Esophagus muscularis mucosa (tissue), 4 donors: Measurements from ENCODE around the gene RHO. TPM values are rescaled to one million over a fixed set of nuclear protein-coding genes. Genes with fewer than 3 reads are reported as not detected.

ENCODE experiments used
- DNase-seq: peaks from one replicate; pipeline ENCODE4 v3.0.0-alpha.2; 2017; ENCODE audit errors: extremely low spot score
- H3K27ac ChIP-seq, 4 donors: fragments of 200-600 bp; sonication (generic); replicated peaks in 1 of 4; 1 replicate in 3 of 4; 2 replicates in 1 of 4; pipeline ENCODE4 v1.5.1; 2016 to 2019; ENCODE audit warnings: mild to moderate bottlenecking in 1 of 4
- H3K27me3 ChIP-seq, 4 donors: fragments of 200-600 bp; sonication (generic); one replicate each; pipeline versions ENCODE4 v1.5.1 to v1.6.0; 2016 to 2019
- H3K36me3 ChIP-seq, 4 donors: fragments of 200-600 bp; sonication (generic); one replicate each; pipeline ENCODE4 v1.5.1; 2016 to 2019
- H3K4me1 ChIP-seq, 4 donors: fragments of 200-600 bp; sonication (generic); one replicate each; pipeline ENCODE4 v1.5.1; 2016 to 2019
- H3K4me3 ChIP-seq, 4 donors: fragments of 200-600 bp; sonication (generic); 1 replicate in 2 of 4; 2 replicates in 2 of 4; pipeline ENCODE4 v1.5.1; 2016 to 2019; ENCODE audit warnings: mild to moderate bottlenecking in 4 of 4, moderate library complexity in 1 of 4
- H3K9me3 ChIP-seq, 4 donors: fragments of 200-600 bp; sonication (generic); 1 replicate in 3 of 4; 2 replicates in 1 of 4; pipeline ENCODE4 v1.5.1; 2016 to 2019
- EP300 ChIP-seq: sonication (generic); formaldehyde crosslinking; IDR thresholded peaks from one replicate; pipeline ENCODE4 v1.6.1; 2017; ENCODE audit warnings: antibody characterized with exemption
- POLR2A ChIP-seq: fragments of 450-650 bp; IDR thresholded peaks from one replicate; pipeline ENCODE4 v1.6.1; 2017; ENCODE audit warnings: antibody characterized with exemption, moderate library complexity, mild to moderate bottlenecking, low read depth
- POLR2AphosphoS5 ChIP-seq, 2 donors: sonication (generic); formaldehyde crosslinking; IDR thresholded peaks; one replicate each; pipeline ENCODE4 v1.6.1; 2017; ENCODE audit warnings: antibody characterized with exemption in 2 of 2
- WGBS: methylation state at CpG from one replicate; pipeline ENCODE4 v1.1.5; 2018; 5-methylcytosine and 5-hydroxymethylcytosine counted together
- intact Hi-C: fragments of 100-400 bp; cut with DNase I; formaldehyde crosslinking; loops from one replicate; pipeline ENCODE4 v1.15.1; 2023
- total RNA-seq, 4 donors: library from RNA; depleted of rRNA; stranded (reverse); fragments of >200 nt; gene quantifications; one replicate each; pipeline versions ENCODE4 v1.1.0 to v1.2.1, GENCODE V29; 2016
- TF ChIP-seq, protein P1 (sequence below), 3 experiments: fragments of 200-600 bp in 2 of 3; fragments of 450-650 bp in 1 of 3; sonication (generic) in 2 of 3; IDR thresholded peaks; one replicate each; pipeline ENCODE4 v1.5.1; 2017 to 2019; ENCODE audit warnings: antibody characterized with exemption in 3 of 3, mild to moderate bottlenecking in 2 of 3, moderate library complexity in 1 of 3

The RHO gene
- total RNA-seq, 4 donors from 2014 or later: not detected

DNA sequence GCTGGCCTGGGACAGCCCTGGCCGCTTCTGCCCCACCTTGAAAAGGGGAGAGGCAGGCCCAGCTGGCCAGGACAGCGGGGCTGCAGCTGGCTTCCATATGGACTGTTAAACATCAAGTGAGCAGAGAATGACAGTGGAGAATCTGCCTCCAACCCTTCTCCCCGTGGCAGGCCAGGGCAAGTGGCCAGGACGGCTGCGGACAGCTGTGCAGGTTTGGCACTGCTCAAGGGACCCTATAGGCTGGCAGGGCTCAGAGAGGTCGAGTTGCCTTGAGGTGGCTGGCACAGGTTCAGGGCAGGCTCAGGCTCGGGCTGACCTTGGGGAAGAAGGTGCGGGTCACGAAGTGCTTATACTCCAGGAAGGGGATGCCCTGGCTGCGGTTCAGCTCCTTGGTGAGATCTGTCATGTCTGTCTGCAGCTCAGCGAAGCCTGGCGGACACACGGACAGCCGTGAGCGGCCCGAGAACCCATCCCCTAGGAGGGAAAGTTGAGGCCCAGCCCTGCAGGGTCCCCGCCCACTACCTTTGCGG lies 38.8 kb downstream of the RHO start:
- H3K36me3 ChIP-seq: peaks cover 14 to 98% (median 72%) of the 10 kb centered on the region in 4 donors
- H3K4me3 ChIP-seq: no peak overlapping the region
- peaks cover 26 to 47% (median 40%) of the 10 kb centered on the region in 4 donors for H3K4me1 ChIP-seq
- intact Hi-C loops: no loop called here
- no peaks in the 10 kb centered on the region for H3K9me3 ChIP-seq
- WGBS: 55% methylated on average over 8 of the region's 18 CpGs
- no peak for TF ChIP-seq POLR2AphosphoS5 (IDR thresholded peaks at IDR 0.05)
- no peak for TF ChIP-seq EP300
- TF ChIP-seq, protein P1, sequence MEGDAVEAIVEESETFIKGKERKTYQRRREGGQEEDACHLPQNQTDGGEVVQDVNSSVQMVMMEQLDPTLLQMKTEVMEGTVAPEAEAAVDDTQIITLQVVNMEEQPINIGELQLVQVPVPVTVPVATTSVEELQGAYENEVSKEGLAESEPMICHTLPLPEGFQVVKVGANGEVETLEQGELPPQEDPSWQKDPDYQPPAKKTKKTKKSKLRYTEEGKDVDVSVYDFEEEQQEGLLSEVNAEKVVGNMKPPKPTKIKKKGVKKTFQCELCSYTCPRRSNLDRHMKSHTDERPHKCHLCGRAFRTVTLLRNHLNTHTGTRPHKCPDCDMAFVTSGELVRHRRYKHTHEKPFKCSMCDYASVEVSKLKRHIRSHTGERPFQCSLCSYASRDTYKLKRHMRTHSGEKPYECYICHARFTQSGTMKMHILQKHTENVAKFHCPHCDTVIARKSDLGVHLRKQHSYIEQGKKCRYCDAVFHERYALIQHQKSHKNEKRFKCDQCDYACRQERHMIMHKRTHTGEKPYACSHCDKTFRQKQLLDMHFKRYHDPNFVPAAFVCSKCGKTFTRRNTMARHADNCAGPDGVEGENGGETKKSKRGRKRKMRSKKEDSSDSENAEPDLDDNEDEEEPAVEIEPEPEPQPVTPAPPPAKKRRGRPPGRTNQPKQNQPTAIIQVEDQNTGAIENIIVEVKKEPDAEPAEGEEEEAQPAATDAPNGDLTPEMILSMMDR (IDR thresholded peaks at IDR 0.05): no peak
- no peak for TF ChIP-seq POLR2A
- no peaks in the 10 kb centered on the region for H3K27me3 ChIP-seq
- DNase-seq: no peak
- H3K27ac ChIP-seq: peak overlapping the region in 1 of 4 donors; percentile 39

DNA sequence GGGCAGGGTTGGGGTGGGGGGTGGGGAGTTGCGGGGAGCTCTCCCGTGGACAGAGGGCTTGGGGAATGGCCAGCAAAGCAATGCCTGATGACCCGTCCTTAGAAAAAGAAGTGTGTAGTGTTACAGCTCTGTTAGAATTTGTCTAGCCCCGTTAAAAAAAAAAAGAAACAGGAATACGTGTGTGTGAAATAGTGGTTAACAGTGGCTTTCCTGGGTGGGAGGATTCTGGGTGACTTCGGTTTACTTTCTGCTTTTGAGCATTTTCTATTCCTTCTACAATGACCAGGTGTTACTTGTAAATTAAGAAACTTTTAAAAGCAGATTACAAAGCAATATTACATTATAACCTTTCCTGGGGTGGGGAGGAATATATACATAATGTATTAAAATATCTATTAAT lies 39.5 kb downstream of the RHO start:
- Histone ChIP-seq H3K9me3 (no peaks in the 10 kb centered on the region), H3K36me3 (peaks cover 14 to 98% (median 72%) of the 10 kb centered on the region in 4 donors), H3K27ac (peak overlapping the region in 1 of 4 donors; percentile 39), H3K4me1 (peaks cover 23 to 45% (median 38%) of the 10 kb centered on the region in 4 donors), H3K4me3 (no peak overlapping the region), H3K27me3 (no peaks in the 10 kb centered on the region)
- 64% methylated on average over 6 of the region's 6 CpGs for WGBS
- intact Hi-C loops: no loop called here
- no peak for DNase-seq
- TF ChIP-seq, protein P1 (IDR thresholded peaks at IDR 0.05): no peak
- no peak for TF ChIP-seq POLR2AphosphoS5 (IDR thresholded peaks at IDR 0.05)
- no peak for TF ChIP-seq EP300
- TF ChIP-seq POLR2A: no peak

GRCh38 chr3:129569856-129570255 lies 41.4 kb downstream of the RHO start:
- no peaks in the 10 kb centered on the region for H3K9me3 ChIP-seq
- H3K27me3 ChIP-seq: no peaks in the 10 kb centered on the region
- no peak overlapping the region for H3K4me3 ChIP-seq
- no peak for DNase-seq
- no peak for TF ChIP-seq EP300
- TF ChIP-seq POLR2AphosphoS5 (IDR thresholded peaks at IDR 0.05): no peak
- TF ChIP-seq POLR2A: no peak
- TF ChIP-seq, protein P1 (IDR thresholded peaks at IDR 0.05): no peak
- H3K27ac ChIP-seq: no peak overlapping the region
- intact Hi-C loops: no loop called here
- 93% methylated on average over 7 of the region's 7 CpGs for WGBS
- H3K4me1 ChIP-seq: peaks cover 10 to 28% (median 25%) of the 10 kb centered on the region in 4 donors
- H3K36me3 ChIP-seq: peaks cover 22 to 98% (median 78%) of the 10 kb centered on the region in 4 donors

DNA sequence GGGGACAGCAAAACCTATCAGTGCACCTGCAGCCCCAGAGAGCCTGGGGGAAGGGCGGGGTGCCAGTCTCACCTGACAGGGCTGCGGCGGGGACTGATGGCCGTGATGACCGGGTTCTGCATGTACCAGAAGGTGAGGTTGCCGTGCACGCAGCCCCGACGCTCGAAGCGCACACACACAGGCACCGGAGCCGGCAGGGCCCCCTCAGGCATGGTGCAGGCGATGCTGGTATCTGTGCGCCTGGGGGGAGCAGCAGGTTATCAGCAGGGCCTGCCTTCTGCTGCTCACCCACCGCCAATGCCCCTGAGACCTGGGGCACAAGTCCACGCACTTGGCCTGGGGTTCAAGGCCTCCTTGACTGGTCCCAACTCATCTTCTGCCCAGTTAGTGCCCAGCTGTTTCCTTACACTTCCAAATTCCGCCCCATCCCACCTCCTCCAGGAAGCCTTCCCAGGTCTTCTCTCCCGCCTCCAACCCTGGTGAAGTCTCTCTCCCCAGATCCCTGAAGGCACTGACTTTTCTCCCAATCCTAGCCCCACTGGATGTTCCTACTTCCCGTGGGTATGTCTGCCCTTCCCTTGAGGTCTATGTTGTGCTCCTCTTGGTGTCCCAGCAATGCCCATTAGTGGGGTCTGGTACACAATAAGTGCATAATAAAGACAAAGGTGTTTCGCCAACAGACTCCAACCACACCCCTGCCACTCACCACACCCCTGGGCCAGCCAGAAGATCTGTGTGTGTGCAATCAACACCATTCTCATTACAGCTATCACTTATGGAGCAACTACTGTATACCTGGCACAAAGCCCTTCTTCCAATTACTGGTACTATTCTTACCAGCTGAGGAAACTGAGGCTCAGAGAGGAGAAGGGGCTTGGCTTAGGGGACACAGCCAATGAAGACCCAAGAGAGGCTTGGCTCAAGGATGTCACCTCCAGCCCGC lies 43.4 kb downstream of the RHO start:
- Histone ChIP-seq H3K4me1 (peaks cover 4 to 17% (median 12%) of the 10 kb centered on the region in 4 donors), H3K27ac (no peak overlapping the region), H3K4me3 (no peak overlapping the region), H3K27me3 (no peaks in the 10 kb centered on the region), H3K36me3 (peaks cover 22 to 96% (median 70%) of the 10 kb centered on the region in 4 donors), H3K9me3 (no peaks in the 10 kb centered on the region)
- TF ChIP-seq POLR2A: no peak
- TF ChIP-seq EP300: no peak
- TF ChIP-seq POLR2AphosphoS5 (IDR thresholded peaks at IDR 0.05): no peak
- TF ChIP-seq, protein P1 (IDR thresholded peaks at IDR 0.05): no peak
- 96% methylated on average over 22 of the region's 22 CpGs for WGBS
- DNase-seq: no peak
- intact Hi-C loops: no loop called here
